Ovary (tissue), 9 donors: ENCODE measurements around the gene ZRANB1. TPM values are rescaled to one million over a fixed set of nuclear protein-coding genes. Genes with fewer than 3 reads are reported as not detected.

Experiments used
- DNase-seq, 5 donors: peaks; one replicate each; pipeline ENCODE4 v3.0.0-alpha.2; 2019 to 2020
- H3K27ac ChIP-seq, 2 donors: fragments of 200-600 bp; one replicate each; pipeline versions ENCODE4 v1.5.1 to v1.8.0; 2019 to 2022
- H3K27me3 ChIP-seq: fragments of 200-600 bp; one replicate; pipeline ENCODE4 v1.8.0; 2022
- H3K36me3 ChIP-seq: fragments of 200-600 bp; sonication (generic); one replicate; pipeline ENCODE4 v1.5.1; 2019
- H3K4me1 ChIP-seq: one replicate; pipeline ENCODE4 v1.8.1; 2013; ENCODE audit warnings: mild to moderate bottlenecking, moderate library complexity; ENCODE audit not compliant: insufficient read depth
- H3K4me3 ChIP-seq: fragments of 200-600 bp; sonication (generic); one replicate; pipeline ENCODE4 v1.5.1; 2017
- H3K9me3 ChIP-seq, 2 donors: fragments of 200-600 bp in 1 of 2; sonication (generic) in 1 of 2; one replicate each; pipeline versions ENCODE4 v1.5.1 to v1.8.1; 2013 to 2019; ENCODE audit warnings: mild to moderate bottlenecking in 1 of 2, moderate library complexity in 1 of 2
- CTCF ChIP-seq, 3 donors: fragments of 450-650 bp in 2 of 3; fragments of 200-600 bp in 1 of 3; IDR thresholded peaks; one replicate each; pipeline versions ENCODE4 v1.5.1 to v1.8.0; 2016 to 2022; ENCODE audit warnings: antibody characterized with exemption in 3 of 3, mild to moderate bottlenecking in 1 of 3
- EP300 ChIP-seq: sonication (generic); formaldehyde crosslinking; IDR thresholded peaks from one replicate; pipeline ENCODE4 v1.6.1; 2017; ENCODE audit warnings: antibody characterized with exemption
- POLR2A ChIP-seq: fragments of 450-650 bp; IDR thresholded peaks from one replicate; pipeline ENCODE4 v1.6.1; 2017; ENCODE audit warnings: antibody characterized with exemption, mild to moderate bottlenecking, moderate library complexity
- WGBS, 3 donors: extraction: QIAGEN DNeasy Blood & Tissue Kit in 1 of 3; methylation state at CpG; one replicate each; pipeline versions ENCODE4 v1.1.5 to v1.1.7; 2013 to 2017; 5-methylcytosine and 5-hydroxymethylcytosine counted together
- intact Hi-C, 4 donors: fragments of 100-400 bp; cut with DNase I; formaldehyde crosslinking; loops; one replicate each; pipeline versions ENCODE4 v1.11.0 to v1.15.1; 2022 to 2023
- polyA plus RNA-seq, 2 donors: library from polyadenylated mRNA; stranded (reverse); fragments of 200-250 nt in 1 of 2; fragments of 350-450 nt in 1 of 2; fragmentation: Illumina TruSeq in 1 of 2; extraction: RNeasy Lipid Tissue Mini Kit (QIAGEN cat#74804) in 1 of 2; gene quantifications; one replicate each; pipeline ENCODE4 v1.2.3, GENCODE V29; 2013 to 2014
- total RNA-seq, 7 donors: library from RNA; depleted of rRNA in 2 of 7; stranded (reverse); fragments of >200 nt in 2 of 7; fragmentation: NEBNext Ultra II Directional in 3 of 7; extraction: Animal tissue kit (Norgen Biotek cat#: 25700) in 3 of 7; gene quantifications; one replicate each; pipeline versions ENCODE4 v1.1.0 to v1.2.4, GENCODE V29; 2016 to 2023
- donor health status: DM: no; HTN: no; CAD: no; lungs with moderate emphysema.
- donor health status: DM: no; HTN: no; CAD: no.
- donor health status: Bipolar disorder and iron deficiency.
- donor health status: DM: yes; HTN: yes; CAD: no.
- donor health status: DM: no; HTN: no; CAD: no.
- donor health status: DM: yes; HTN: yes; CAD: no.

The ZRANB1 gene
- total and polyA plus RNA-seq, 9 donors, result 18.9 to 39.6 (median 27.5) TPM

- Histone ChIP-seq H3K4me1 (peaks cover 33% of the 10 kb centered on the region), H3K9me3 (no peaks in the 10 kb centered on the region), H3K27me3 (no peaks in the 10 kb centered on the region), H3K4me3 (no peak overlapping the region), H3K27ac (no peak overlapping the region), H3K36me3 (no peaks in the 10 kb centered on the region)
- TF ChIP-seq CTCF (IDR thresholded peaks at IDR 0.05) (no peak), POLR2A (no peak), EP300 (no peak)
- 86 to 89% (median 86%) methylated on average over 16 of the region's 16 CpGs for WGBS, 3 donors
- peak in 2 of 5 donors; percentile 12 to 27 for DNase-seq
- intact Hi-C loops, result no loop called here
These were observed 69.4 kb downstream of the ZRANB1 start for GRCh38 chr10:125011171-125011925.

GRCh38 chr10:125011926-125012705, 70.2 kb downstream of the ZRANB1 start:
- Histone ChIP-seq H3K4me3 (no peak overlapping the region), H3K36me3 (no peaks in the 10 kb centered on the region), H3K9me3 (no peaks in the 10 kb centered on the region), H3K4me1 (peaks cover 40% of the 10 kb centered on the region), H3K27me3 (no peaks in the 10 kb centered on the region), H3K27ac (no peak overlapping the region)
- peak in 1 of 5 donors; percentile 44 for DNase-seq
- intact Hi-C loops, result no loop called here
- 59 to 79% (median 77%) methylated on average over 26 to 27 of the region's 27 CpGs for WGBS, 3 donors
- TF ChIP-seq EP300 (no peak), POLR2A (no peak), CTCF (IDR thresholded peaks at IDR 0.05) (no peak)

- no peak for DNase-seq
- H3K36me3 ChIP-seq, result no peaks in the 10 kb centered on the region
- intact Hi-C loops, result no loop called here
- WGBS, 3 donors, result 91 to 95% (median 95%) methylated on average over 15 of the region's 15 CpGs
- TF ChIP-seq POLR2A (no peak), CTCF (IDR thresholded peaks at IDR 0.05) (no peak), EP300 (no peak)
- H3K4me3 ChIP-seq, result no peak overlapping the region
- no peaks in the 10 kb centered on the region for H3K27me3 ChIP-seq
- H3K9me3 ChIP-seq, result no peaks in the 10 kb centered on the region
- peak overlapping the region in 1 of 2 donors; percentile 12 for H3K27ac ChIP-seq
- peaks cover 45% of the 10 kb centered on the region for H3K4me1 ChIP-seq
These were observed 71.1 kb downstream of the ZRANB1 start for GRCh38 chr10:125012851-125013528.

- Histone ChIP-seq H3K27ac (no peak overlapping the region), H3K9me3 (no peaks in the 10 kb centered on the region), H3K4me3 (no peak overlapping the region), H3K36me3 (no peaks in the 10 kb centered on the region), H3K4me1 (peaks cover 46% of the 10 kb centered on the region), H3K27me3 (no peaks in the 10 kb centered on the region)
- 94 to 97% (median 97%) methylated on average over 7 of the region's 7 CpGs for WGBS, 3 donors
- no peak for TF ChIP-seq POLR2A
- no peak for DNase-seq
- intact Hi-C loops, result no loop called here
These were observed 71.6 kb downstream of the ZRANB1 start for GRCh38 chr10:125013529-125013872.
